AG04449 (cell line): ENCODE measurements around the gene MEN1.
"Not testable (repeated sequence)": the region's sequence is repeated elsewhere in the genome, so short reads cannot be mapped to it uniquely, and the experiment has no call there.

ENCODE experiments used
- CTCF ChIA-PET: fragments of 350-600 bp; formaldehyde crosslinking; extraction: SDS; loops from one replicate; lab custom pipeline; 2021; ENCODE audit warnings: antibody characterized with exemption; lab: Yijun Ruan, JAX
- POLR2A ChIA-PET: fragments of 400-600, 350-600 bp; formaldehyde crosslinking; extraction: SDS; loops from one replicate; lab custom pipeline; 2020; ENCODE audit warnings: antibody characterized with exemption, inconsistent platforms; lab: Yijun Ruan, JAX
- DNase-seq: peaks from one replicate; pipeline ENCODE4 v3.0.0-alpha.2; 2010; ENCODE audit warnings: low read depth, low spot score
- H3K4me3 ChIP-seq: 2 replicates; pipeline ENCODE4 v1.5.1; 2011; ENCODE audit warnings: low read depth, mild to moderate bottlenecking, control low read depth, low read length
- CTCF ChIP-seq: IDR thresholded peaks from one replicate; pipeline ENCODE4 v1.5.1; 2011; ENCODE audit warnings: mild to moderate bottlenecking, moderate library complexity, low read length, control low read depth, inconsistent platforms; ENCODE audit not compliant: insufficient read depth; ENCODE audit errors: missing control alignments

Gene MEN1

GRCh38 chr11:64829536-64830251 is 19.3 kb upstream of the MEN1 start:
- POLR2A ChIA-PET: interaction anchor here (0.6 kb wide), 1 partner anchor 284 kb away, joined by 3 read pairs; no protein-coding TSS in a partner anchor
- no peak for TF ChIP-seq CTCF
- CTCF ChIA-PET: interaction anchor here (1.0 to 2.0 kb wide), 2 partner anchors 9 to 17 kb away, joined by 5 read pairs; no protein-coding TSS in a partner anchor
- no peak for DNase-seq
- H3K4me3 ChIP-seq: no peak overlapping the region

- POLR2A ChIA-PET: no interaction called here
- no peak for TF ChIP-seq CTCF
- no peak for DNase-seq
- H3K4me3 ChIP-seq: no peak overlapping the region
- CTCF ChIA-PET: interaction anchor here (0.9 kb wide), 1 partner anchor 8 kb away, joined by 3 read pairs; no protein-coding TSS in a partner anchor
These were observed 17.1 kb upstream of the MEN1 start for GRCh38 chr11:64827451-64827839.

GRCh38 chr11:64826578-64827450 is 16.5 kb upstream of the MEN1 start:
- no peak for TF ChIP-seq CTCF
- H3K4me3 ChIP-seq: no peak overlapping the region
- ChIA-PET POLR2A (no interaction called here), CTCF (interaction anchor here (0.9 to 1.3 kb wide), 2 partner anchors 9 to 68 kb away, joined by 3 read pairs; no protein-coding TSS in a partner anchor)
- no peak for DNase-seq

- H3K4me3 ChIP-seq: no peak overlapping the region
- ChIA-PET CTCF (interaction anchor here (1.3 kb wide), 1 partner anchor 69 kb away, joined by 3 read pairs; no protein-coding TSS in a partner anchor), POLR2A (no interaction called here)
- no peak for DNase-seq
- no peak for TF ChIP-seq CTCF
These were observed 15.7 kb upstream of the MEN1 start for GRCh38 chr11:64826062-64826461.

GRCh38 chr11:64823568-64824119 is 13.3 kb upstream of the MEN1 start:
- no peak overlapping the region for H3K4me3 ChIP-seq
- TF ChIP-seq CTCF: no peak
- CTCF ChIA-PET: interaction anchor here (0.8 to 2.0 kb wide), 3 partner anchors 11 to 24 kb away, joined by 3 to 5 read pairs (median 4); no protein-coding TSS in a partner anchor
- DNase-seq: no peak
- POLR2A ChIA-PET: no interaction called here

- ChIA-PET CTCF (interaction anchor here (1.3 kb wide), 1 partner anchor 28 kb away, joined by 3 read pairs; no protein-coding TSS in a partner anchor), POLR2A (no interaction called here)
- no peak overlapping the region for H3K4me3 ChIP-seq
- no peak for TF ChIP-seq CTCF
- DNase-seq: no peak
These were observed 7.1 kb upstream of the MEN1 start for GRCh38 chr11:64817476-64817875.

GRCh38 chr11:64815433-64815832 is 5.1 kb upstream of the MEN1 start:
- POLR2A ChIA-PET, CTCF ChIA-PET, H3K4me3 ChIP-seq, DNase-seq: not testable (repeated sequence)
